T-helper 2 cell treated with Interferon-gamma antibody and Interleukin-4, amounts not matched to agents 100 ng/mL and 5 ng/mL, for 36 hours (primary cell): Measurements from ENCODE around the gene STAT4. TPM values are rescaled to one million over a fixed set of nuclear protein-coding genes. Genes with fewer than 3 reads are reported as not detected.

ENCODE experiments used
- intact Hi-C: fragments of 100-400 bp; cut with micrococcal nuclease; formaldehyde crosslinking; loops from one replicate; pipeline ENCODE4 v1.15.1; 2023
- total RNA-seq: library from RNA; stranded (reverse); gene quantifications from 2 replicates; pipeline ENCODE4 v1.2.3, GENCODE V29; 2022

The STAT4 gene
- total RNA-seq, 1 donor from 2014 or later: 93.2 TPM

- intact Hi-C loops: no loop called here
These were observed 26.1 kb upstream of the STAT4 start for GRCh38 chr2:191176801-191177438.

- intact Hi-C loops: no loop called here
These were observed 25.5 kb upstream of the STAT4 start for GRCh38 chr2:191176305-191176704.

- intact Hi-C loops: no loop called here
These were observed 23.6 kb upstream of the STAT4 start for GRCh38 chr2:191174442-191174841.

- intact Hi-C loops: no loop called here
These were observed 22.4 kb upstream of the STAT4 start for GRCh38 chr2:191173206-191173605.

GRCh38 chr2:191171708-191172355 is 21.0 kb upstream of the STAT4 start:
- intact Hi-C loops: no loop called here

GRCh38 chr2:191171286-191171685 is 20.5 kb upstream of the STAT4 start:
- intact Hi-C loops: no loop called here

- intact Hi-C loops: no loop called here
These were observed 20.0 kb upstream of the STAT4 start for GRCh38 chr2:191170773-191171172.

GRCh38 chr2:191170301-191170636 is 19.5 kb upstream of the STAT4 start:
- intact Hi-C loops: no loop called here

- intact Hi-C loops: loop anchor here (5.0 kb wide), 1 partner anchor 78 kb away; the partner anchor contains the start of gene MYO1B
These were observed 18.9 kb upstream of the STAT4 start for GRCh38 chr2:191169456-191170300.

GRCh38 chr2:191167766-191168165 is 17.0 kb upstream of the STAT4 start:
- intact Hi-C loops: loop anchor here (5.0 kb wide), 1 partner anchor 80 kb away; the partner anchor contains the start of gene MYO1B

- intact Hi-C loops: loop anchor here (5.0 kb wide), 1 partner anchor 80 kb away; the partner anchor contains the start of gene MYO1B
These were observed 16.1 kb upstream of the STAT4 start for GRCh38 chr2:191166756-191167445.

- intact Hi-C loops: loop anchor here (5.0 kb wide), 1 partner anchor 81 kb away; the partner anchor contains the start of gene MYO1B
These were observed 15.4 kb upstream of the STAT4 start for GRCh38 chr2:191166111-191166755.

- intact Hi-C loops: loop anchor here (1.0 to 5.0 kb wide), 5 partner anchors 82 to 997 kb away; partner anchors contain the start of gene MYO1B
These were observed 14.4 kb upstream of the STAT4 start for GRCh38 chr2:191165176-191165643.

- intact Hi-C loops: loop anchor here (5.0 kb wide), 1 partner anchor 376 kb away; no protein-coding TSS in a partner anchor
These were observed 8.0 kb upstream of the STAT4 start for GRCh38 chr2:191158747-191159146.

GRCh38 chr2:191158193-191158592 is 7.4 kb upstream of the STAT4 start:
- intact Hi-C loops: loop anchor here (5.0 kb wide), 1 partner anchor 376 kb away; no protein-coding TSS in a partner anchor

GRCh38 chr2:191155608-191156071 is 4.8 kb upstream of the STAT4 start:
- intact Hi-C loops: loop anchor here (1.0 to 5.0 kb wide), 2 partner anchors 103 to 373 kb away; no protein-coding TSS in a partner anchor

GRCh38 chr2:191153716-191154115 is 2.9 kb upstream of the STAT4 start:
- intact Hi-C loops: no loop called here

GRCh38 chr2:191152482-191153240 is 1.9 kb upstream of the STAT4 start:
- intact Hi-C loops: no loop called here

GRCh38 chr2:191151331-191151730 is 537 bp upstream of the STAT4 start:
- intact Hi-C loops: loop anchor here (1.0 to 2.0 kb wide), 4 partner anchors 25 to 271 kb away; partner anchors contain the start of gene GLS
